ENCODE results near the gene TIGD2. TPM values are rescaled to one million over a fixed set of nuclear protein-coding genes. Genes with fewer than 3 reads are reported as not detected.

TIGD2 gene
- total and polyA plus RNA-seq, 2 of the 13 experiments (the other 11 are each of a cell fraction or from before 2014, with no cell fraction given) = 3.1 to 15.5 TPM

- TF ChIP-seq THAP7 (CRISPR knock-in tag; IDR thresholded peaks at IDR 0.05) = peak; percentile 69; the same call in 1 of the 2 replicates
- TF ChIP-seq THAP8 (CRISPR knock-in tag; IDR thresholded peaks at IDR 0.05; ENCODE audit: borderline replicate concordance) = peak; percentile 94
- no peak for TF ChIP-seq SOX5 (CRISPR knock-in tag; IDR thresholded peaks at IDR 0.05; ENCODE audit: borderline replicate concordance)
- peak; percentile 80 for TF ChIP-seq KAT7 (CRISPR knock-in tag; IDR thresholded peaks at IDR 0.05; ENCODE audit: borderline replicate concordance)
- TF ChIP-seq MEIS1 (CRISPR knock-in tag; IDR thresholded peaks at IDR 0.05; ENCODE audit: borderline replicate concordance) = peak; percentile 70; the same call in 1 of the 2 replicates
- peak; percentile 64 for TF ChIP-seq ZNF234 (CRISPR knock-in tag; conservative IDR thresholded peaks at IDR 0.05)
- TF ChIP-seq CBFB (CRISPR knock-in tag; IDR thresholded peaks at IDR 0.05) = no peak; the same call in 1 of the 2 replicates
- TF ChIP-seq FOXP1 (IDR thresholded peaks at IDR 0.05) = no peak
- no peak for TF ChIP-seq FOXP1 (CRISPR knock-in tag; IDR thresholded peaks at IDR 0.05)
- TF ChIP-seq BHLHE40 (IDR thresholded peaks at IDR 0.05; ENCODE audit: low read length) = peak; percentile 44; the same call in 1 of the 2 replicates
- 0 out of 2 replicates have a peak, but pooled peaks have one; percentile 45 for TF ChIP-seq ZFP37 (CRISPR knock-in tag; IDR thresholded peaks at IDR 0.05; ENCODE audit: borderline replicate concordance)
- TF ChIP-seq RXRA (CRISPR knock-in tag; IDR thresholded peaks at IDR 0.05) = peak; percentile 32
- TF ChIP-seq STAG1 (CRISPR knock-in tag; IDR thresholded peaks at IDR 0.05) = peak; percentile 52
- peak; percentile 55; the same call in 1 of the 2 replicates for TF ChIP-seq ZNF441 (CRISPR knock-in tag; IDR thresholded peaks at IDR 0.05; ENCODE audit: borderline replicate concordance)
- peak; percentile 67 for TF ChIP-seq ZFX (CRISPR knock-in tag; IDR thresholded peaks at IDR 0.05; ENCODE audit: low read depth)
- TF ChIP-seq ZIK1 (CRISPR knock-in tag; IDR thresholded peaks at IDR 0.05; ENCODE audit: borderline replicate concordance, low read depth) = peak; percentile 87; the same call in 1 of the 2 replicates
- peak; percentile 88 for TF ChIP-seq POLR2G (IDR thresholded peaks at IDR 0.05; ENCODE audit: low read depth, low read length)
- peak; percentile 68 for TF ChIP-seq PATZ1 (CRISPR knock-in tag; IDR thresholded peaks at IDR 0.05)
- peak; percentile 56; the same call in 1 of the 2 replicates for TF ChIP-seq RERE (CRISPR knock-in tag; IDR thresholded peaks at IDR 0.05; ENCODE audit: low read depth)
- 0 out of 4 replicates have a peak, but pooled peaks of 1 of the 2 experiments have one; percentile 15 for TF ChIP-seq NR2F1 (CRISPR knock-in tag; IDR thresholded peaks at IDR 0.05)
These were observed at the start of gene TIGD2 (continued) for GRCh38 chr4:89110986-89111832.

Measured in HepG2 (cell line).